Stimulated activated CD4-positive, alpha-beta T cell treated with anti-CD3 and anti-CD28 coated beads, Interleukin-1b, Interleukin-23, amount 100 ng/mL, for 24 hours (primary cell): ENCODE data around the gene CACFD1.
A peak's percentile ranks its signal among the peaks of the same experiment; 100 is the strongest.
"Not testable (repeated sequence)": the region's sequence is repeated elsewhere in the genome, so short reads cannot be mapped to it uniquely, and the experiment has no call there.

ENCODE experiments used
- DNase-seq, 4 experiments: peaks; one replicate each; pipeline ENCODE4 v3.0.0-alpha.2; 2020; ENCODE audit warnings: low read depth in 4 of 4, low spot score in 1 of 4

CACFD1 gene

DNA sequence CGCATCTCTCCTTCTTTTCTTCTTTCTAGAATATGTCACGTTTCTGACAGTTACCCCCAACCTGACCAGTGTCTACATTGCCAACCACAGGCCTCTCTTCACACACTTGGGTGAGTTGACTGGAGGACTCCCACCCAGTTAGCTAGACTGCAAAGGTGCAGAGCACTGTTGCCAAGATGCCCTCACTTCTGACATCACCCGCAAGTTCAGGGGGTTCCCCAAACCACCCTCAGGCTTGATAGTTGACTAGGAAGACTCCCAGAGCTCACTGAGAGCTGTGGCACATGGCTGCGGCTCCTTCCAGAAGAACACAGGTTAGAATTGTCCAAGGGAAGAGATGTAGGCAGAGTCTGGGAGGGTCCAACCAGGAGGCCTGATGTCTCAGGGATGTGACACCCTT is 20.4 kb upstream of the CACFD1 start:
- no peak for DNase-seq

DNA sequence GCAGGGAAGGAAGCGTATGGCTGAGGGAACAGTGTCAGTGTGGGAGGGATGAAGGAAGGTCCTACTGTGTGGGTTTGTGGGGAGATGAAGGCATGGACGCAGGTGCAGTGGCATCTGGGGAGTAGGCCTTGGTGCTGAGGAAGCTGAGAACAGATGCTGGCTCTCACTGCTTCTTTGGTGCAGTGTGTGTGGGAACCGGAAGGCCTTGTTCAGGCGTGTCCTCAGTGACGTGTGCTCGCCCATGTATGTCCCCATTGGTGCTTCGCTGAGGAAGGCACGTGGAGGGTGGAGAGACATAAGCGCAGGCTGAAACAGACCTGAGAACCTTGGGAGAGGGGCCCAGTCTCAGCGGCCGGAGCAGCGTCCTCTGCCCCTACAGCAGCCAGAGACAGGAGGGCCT is 18.9 kb upstream of the CACFD1 start:
- DNase-seq, result no peak

DNA sequence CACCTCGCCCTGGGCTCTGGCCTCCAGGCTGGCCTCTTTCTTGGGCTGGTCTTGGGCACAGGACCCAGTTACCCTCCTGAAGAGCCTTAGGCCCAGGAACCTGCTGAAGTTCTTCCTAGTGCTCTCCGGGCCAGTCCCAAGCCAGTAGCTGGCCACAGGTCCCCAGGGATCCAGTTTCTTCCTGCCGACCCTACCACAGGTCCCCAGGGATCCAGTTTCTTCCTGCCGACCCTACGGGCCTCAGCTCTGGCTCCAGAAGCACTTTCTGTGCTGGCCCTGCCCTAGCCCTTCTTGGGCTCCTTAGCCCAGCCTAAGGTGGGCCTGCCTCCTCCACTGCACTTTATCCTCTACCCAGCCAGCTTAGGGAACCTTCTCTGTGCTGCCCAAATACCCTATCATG is 18.2 kb upstream of the CACFD1 start:
- DNase-seq, result no peak

- DNase-seq, result no peak
Observed at GRCh38 chr9:133443248-133443647, 16.5 kb upstream of the CACFD1 start.

DNA sequence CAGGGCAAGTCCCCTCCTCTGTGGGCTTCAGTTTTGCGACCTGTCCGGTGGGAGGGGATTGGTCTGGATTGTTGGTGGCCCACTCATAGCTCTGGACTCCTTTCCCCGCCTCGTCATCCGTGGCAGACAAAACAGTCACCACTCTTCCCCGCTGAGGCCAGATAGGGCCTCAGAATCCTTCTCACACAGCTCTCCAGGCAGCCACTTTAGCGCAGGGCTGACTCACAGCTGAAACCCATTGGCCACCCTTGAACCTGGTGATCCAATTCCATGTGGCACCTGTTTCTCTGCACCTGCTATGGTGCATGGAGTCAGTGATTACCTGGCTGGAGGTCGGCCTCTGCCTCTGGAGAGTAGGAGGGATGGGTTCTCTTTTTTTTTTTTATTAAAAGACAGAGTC is 15.8 kb upstream of the CACFD1 start:
- DNase-seq, result no peak

DNA sequence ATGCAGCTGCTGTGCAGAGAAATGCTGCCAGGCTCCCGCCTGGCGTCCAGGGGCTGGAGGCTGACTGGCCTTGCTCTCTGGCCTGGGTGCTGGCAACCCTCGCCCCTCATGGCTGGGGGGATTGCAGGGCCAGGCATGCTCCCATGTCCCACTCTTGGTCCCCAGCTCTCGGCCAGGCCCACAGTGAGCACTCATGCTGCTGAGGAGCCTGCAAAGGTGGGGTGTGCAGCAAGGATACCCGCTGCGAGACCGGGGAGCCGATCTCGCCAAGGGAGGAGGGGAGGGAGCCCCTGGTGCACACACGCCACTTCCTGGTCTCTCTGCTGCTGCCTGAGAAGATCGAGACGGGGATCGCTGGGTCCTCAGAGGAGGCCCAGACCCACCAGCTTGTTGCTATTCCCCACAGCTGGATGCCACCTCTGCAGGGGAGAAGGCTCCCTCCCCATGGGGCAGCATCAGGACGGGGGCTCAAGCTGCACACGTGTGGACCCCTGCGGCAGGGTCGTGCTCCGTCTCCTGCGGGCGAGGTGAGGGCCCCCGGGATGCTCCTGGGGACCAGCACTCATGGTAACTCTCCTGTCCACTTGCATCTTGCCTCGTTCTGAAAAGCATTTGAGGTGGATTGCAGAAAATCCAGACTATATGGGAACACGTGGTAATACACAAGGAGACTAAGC is 14.3 kb upstream of the CACFD1 start:
- no peak for DNase-seq

GRCh38 chr9:133448487-133448972 is 11.2 kb upstream of the CACFD1 start:
- DNase-seq, result no peak

- DNase-seq, result no peak
Observed at GRCh38 chr9:133449760-133450159, 10.0 kb upstream of the CACFD1 start.

- DNase-seq, result not testable (repeated sequence)
Observed at GRCh38 chr9:133451865-133452264, 7.9 kb upstream of the CACFD1 start.

DNA sequence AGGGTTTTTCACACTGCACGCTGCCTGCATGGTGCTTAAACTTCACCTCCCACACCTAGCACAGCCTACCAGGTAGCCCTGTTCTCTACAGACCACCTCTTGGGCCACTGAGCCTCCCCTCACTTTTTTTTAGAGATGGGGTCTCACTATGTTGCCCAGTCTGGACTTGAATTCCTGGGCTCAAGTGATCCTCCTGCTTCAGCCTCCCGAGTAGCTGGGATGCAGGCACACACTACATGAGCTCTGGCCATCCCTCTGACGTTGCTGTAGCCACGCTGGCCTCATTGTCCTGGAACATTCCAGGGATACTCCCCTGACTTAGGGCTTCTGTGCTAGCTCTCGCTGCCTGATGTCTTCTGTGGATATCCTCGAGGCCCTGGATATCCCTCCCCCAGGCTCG is 7.2 kb upstream of the CACFD1 start:
- no peak for DNase-seq

GRCh38 chr9:133453651-133454050 is 6.1 kb upstream of the CACFD1 start:
- DNase-seq, result no peak

DNA sequence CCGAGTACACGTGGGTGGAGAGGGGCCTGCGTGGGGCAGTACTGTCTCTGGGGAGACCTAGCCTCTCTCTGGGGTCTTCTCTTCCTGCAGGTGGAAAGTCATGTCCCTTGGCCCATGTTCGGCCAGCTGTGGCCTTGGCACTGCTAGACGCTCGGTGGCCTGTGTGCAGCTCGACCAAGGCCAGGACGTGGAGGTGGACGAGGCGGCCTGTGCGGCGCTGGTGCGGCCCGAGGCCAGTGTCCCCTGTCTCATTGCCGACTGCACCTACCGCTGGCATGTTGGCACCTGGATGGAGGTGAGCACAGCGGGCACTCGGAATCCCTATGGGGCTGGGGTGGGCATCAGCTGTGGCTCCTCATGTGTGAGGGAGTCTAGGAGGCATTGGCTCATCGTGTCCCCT is 5.5 kb upstream of the CACFD1 start:
- no peak for DNase-seq

DNA sequence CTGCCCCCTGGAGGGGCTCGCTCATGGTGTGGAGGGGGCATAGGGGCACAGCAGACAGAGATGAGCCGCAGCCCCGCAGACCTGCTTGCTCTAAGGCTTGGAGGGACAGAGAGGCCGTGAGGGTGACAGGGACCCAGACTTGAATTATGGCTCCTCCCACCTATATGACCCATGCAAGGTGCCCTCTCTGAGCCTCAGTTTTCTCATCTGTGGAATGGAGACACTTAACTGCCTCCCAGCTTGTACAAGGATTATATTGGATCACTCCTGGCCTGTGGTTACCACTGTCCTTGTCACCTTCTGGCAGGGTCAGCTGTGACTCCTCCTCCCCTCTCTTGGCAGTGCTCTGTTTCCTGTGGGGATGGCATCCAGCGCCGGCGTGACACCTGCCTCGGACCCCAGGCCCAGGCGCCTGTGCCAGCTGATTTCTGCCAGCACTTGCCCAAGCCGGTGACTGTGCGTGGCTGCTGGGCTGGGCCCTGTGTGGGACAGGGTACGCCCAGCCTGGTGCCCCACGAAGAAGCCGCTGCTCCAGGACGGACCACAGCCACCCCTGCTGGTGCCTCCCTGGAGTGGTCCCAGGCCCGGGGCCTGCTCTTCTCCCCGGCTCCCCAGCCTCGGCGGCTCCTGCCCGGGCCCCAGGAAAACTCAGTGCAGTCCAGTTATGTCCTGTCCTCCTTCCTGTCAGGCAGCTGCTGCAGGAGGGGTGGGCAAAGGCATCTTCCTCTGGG is 4.7 kb upstream of the CACFD1 start:
- DNase-seq, result no peak

GRCh38 chr9:133455936-133456335 is 3.8 kb upstream of the CACFD1 start:
- DNase-seq, result no peak

- DNase-seq, result no peak
Observed at GRCh38 chr9:133456409-133456808, 3.4 kb upstream of the CACFD1 start.

DNA sequence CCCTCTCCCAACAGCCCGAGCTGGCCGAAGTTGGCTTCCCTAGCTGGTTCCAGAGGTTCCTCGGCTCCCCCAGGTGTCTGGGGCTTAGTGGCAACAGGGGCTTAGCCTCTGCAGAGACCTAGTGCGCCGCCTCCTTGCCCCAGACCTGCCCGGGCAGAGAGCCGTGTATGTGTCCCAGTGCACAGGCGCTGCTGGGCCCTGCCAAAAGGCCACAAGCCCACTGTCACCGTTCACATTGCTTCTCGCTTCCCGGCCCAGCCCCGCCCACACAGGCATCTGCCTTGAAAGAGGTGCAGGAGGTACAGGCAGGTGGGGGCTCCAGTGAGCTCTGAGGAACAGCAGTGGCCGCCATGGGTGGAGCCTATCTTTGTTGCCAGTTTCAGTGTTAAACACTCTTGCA is 2.5 kb upstream of the CACFD1 start:
- no peak for DNase-seq

DNA sequence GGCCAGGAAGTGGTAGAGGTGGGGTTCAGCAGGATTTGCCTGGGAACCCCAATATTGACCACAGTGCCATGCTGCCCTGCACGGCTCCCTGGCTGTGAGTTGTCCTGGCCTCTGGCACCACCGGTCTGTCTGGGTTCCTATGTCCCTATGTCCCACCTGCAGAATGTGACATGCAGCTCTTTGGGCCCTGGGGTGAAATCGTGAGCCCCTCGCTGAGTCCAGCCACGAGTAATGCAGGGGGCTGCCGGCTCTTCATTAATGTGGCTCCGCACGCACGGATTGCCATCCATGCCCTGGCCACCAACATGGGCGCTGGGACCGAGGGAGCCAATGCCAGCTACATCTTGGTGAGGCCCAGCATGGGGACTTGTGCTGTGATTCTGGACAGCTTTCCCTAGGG is 2.0 kb upstream of the CACFD1 start:
- DNase-seq, result no peak

- no peak for DNase-seq
Observed at GRCh38 chr9:133458643-133459312, 1.0 kb upstream of the CACFD1 start.

- DNase-seq, result peak in 1 of 4 experiments; percentile 5
Observed at GRCh38 chr9:133460405-133461175, 812 bp downstream of the CACFD1 start.

GRCh38 chr9:133461975-133462374 is 2.2 kb downstream of the CACFD1 start:
- no peak for DNase-seq

- DNase-seq, result no peak
Observed at GRCh38 chr9:133463234-133463863, 3.6 kb downstream of the CACFD1 start.
